Measurements from ENCODE around the gene CHD5.

DNA sequence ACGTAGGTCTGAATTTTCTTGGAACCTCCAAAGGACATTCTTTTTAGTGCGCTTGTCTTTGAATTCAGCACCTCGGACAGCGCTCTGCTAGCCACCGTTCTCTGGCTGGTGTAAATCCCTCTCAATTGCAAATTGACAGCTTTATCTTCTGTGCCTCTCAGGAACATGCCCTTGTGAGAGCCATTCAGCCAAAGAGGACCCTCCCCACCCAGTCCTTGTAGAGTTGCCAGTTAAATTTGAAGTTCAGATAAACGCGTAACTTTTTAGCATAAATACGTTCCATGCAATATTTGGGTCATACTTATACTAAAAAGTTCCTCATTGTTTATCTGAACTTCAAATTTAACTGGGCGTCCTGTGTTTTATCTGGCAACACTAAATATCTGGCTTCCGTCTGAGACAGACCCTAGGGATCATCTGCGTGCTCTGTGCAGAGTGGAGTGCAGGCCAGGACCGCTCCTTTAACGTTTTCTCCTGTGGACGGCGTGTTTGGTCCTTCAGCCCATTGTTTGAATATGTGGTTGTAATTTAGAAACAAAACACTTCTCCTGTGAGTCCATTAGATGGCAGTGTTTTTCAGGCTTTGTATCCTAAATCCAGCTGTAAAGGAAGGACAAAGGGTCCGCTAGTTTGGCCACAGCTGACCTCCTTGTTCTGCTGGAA lies 127.4 kb downstream of the CHD5 start:
- TF ChIP-seq, protein P1, sequence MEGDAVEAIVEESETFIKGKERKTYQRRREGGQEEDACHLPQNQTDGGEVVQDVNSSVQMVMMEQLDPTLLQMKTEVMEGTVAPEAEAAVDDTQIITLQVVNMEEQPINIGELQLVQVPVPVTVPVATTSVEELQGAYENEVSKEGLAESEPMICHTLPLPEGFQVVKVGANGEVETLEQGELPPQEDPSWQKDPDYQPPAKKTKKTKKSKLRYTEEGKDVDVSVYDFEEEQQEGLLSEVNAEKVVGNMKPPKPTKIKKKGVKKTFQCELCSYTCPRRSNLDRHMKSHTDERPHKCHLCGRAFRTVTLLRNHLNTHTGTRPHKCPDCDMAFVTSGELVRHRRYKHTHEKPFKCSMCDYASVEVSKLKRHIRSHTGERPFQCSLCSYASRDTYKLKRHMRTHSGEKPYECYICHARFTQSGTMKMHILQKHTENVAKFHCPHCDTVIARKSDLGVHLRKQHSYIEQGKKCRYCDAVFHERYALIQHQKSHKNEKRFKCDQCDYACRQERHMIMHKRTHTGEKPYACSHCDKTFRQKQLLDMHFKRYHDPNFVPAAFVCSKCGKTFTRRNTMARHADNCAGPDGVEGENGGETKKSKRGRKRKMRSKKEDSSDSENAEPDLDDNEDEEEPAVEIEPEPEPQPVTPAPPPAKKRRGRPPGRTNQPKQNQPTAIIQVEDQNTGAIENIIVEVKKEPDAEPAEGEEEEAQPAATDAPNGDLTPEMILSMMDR (IDR thresholded peaks at IDR 0.05) = peak in 3 of 6 experiments; percentile 23 to 50 (median 44)
- TF ChIP-seq POLR2A (IDR thresholded peaks at IDR 0.05) = no peak
